GM19438 (cell line): Measurements from ENCODE around the gene ENTPD1.
"Not testable (repeated sequence)": the region's sequence is repeated elsewhere in the genome, so short reads cannot be mapped to it uniquely, and the experiment has no call there.

Source experiments
- ATAC-seq: cut with Tn5 transposase; IDR thresholded peaks from one replicate; pipeline ENCODE4 v1.9.1; 2021; ENCODE audit warnings: low read depth; ENCODE audit not compliant: unreplicated experiment

ENTPD1 gene

GRCh38 chr10:95907456-95908253 lies 151.7 kb downstream of the ENTPD1 start, which contains the start of gene CC2D2B:
Gene CC2D2B (plus strand): TSS chr10:95907975. CDS start chr10:95911324, 3,349 bp downstream.
- peak; percentile 89 for ATAC-seq

DNA sequence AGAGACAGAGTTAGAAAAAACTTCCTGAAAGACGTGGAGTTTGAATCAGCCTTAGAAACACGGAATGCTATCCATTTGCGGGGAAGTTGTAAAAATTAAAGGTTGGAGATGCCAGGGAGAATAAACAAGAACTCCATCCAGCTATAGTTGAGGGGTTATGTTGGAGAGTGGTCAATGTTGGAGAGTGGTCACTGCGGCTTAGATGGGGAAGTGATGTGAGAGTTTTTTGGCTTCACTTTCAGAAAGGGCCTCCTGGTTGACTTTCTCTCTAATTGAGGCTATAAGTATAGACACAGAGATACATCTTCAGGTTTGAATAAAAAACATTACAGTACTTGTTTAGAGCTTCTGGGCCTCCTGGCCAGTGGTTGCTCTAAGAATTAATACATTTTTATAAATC lies 152.5 kb downstream of the ENTPD1 start:
- ATAC-seq = no peak

DNA sequence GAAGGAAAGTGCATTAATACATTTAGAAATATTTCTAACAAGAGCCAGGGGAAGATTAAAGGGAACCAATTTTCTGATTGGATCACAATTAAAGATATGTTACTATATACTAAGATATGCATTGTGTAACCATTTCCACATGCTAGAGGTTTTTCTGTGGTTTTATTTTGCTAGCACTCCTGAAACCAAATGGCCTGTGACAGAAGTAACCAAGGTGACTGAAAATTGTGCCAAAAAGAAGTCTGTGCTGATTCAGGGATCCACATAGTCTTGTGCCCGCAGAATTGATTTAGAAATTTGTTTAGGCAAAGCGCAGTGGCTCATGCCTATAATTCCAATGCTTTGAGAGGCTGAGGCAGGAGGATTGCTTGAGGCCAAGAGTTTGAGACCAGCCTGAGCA lies 153.6 kb downstream of the ENTPD1 start:
- ATAC-seq = no peak

DNA sequence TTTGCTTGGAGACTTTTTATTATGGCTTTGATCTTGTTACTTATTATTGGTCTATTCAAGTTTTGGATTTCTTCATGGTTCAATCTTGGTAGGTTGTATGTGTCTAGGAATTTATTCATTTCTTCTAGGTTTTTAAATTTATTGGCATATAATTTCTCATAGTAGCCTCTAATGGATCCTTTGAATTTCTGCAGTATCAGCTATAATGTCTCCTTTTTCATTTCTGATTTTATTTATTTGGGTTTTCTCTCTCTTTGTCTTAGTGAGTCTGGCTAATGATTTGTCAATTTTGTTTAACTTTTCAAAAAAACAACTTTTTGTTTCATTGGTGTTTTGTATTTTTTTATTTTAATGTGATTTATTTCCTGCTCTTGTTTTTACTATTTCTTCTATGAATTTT lies 160.1 kb downstream of the ENTPD1 start:
- ATAC-seq = not testable (repeated sequence)
